Measurements from ENCODE around the gene EVI2B.
A peak's percentile ranks its signal among the peaks of the same experiment; 100 is the strongest.

EVI2B gene

GRCh38 chr17:31320791-31321190 is 6.9 kb upstream of the EVI2B start:
- H3K9ac ChIP-seq, result no peak overlapping the region
- no peaks in the 10 kb centered on the region for H3K27me3 ChIP-seq (ENCODE audit: insufficient read depth, low read depth)
- H3K4me1 ChIP-seq (ENCODE audit: low read depth, poor library complexity, severe bottlenecking), result peaks cover 9% of the 10 kb centered on the region
- no peak for TF ChIP-seq CTCF (conservative IDR thresholded peaks at IDR 0.05; ENCODE audit: low read depth, low read length)
- no peak overlapping the region for H3K4me3 ChIP-seq (IDR thresholded peaks at IDR 0.05; ENCODE audit: insufficient read depth, low read depth, low read length)
- no peak overlapping the region for H2AFZ ChIP-seq (ENCODE audit: low read depth)
- H3K79me2 ChIP-seq (ENCODE audit: insufficient read depth, low read depth), result no peaks in the 10 kb centered on the region
- H3K36me3 ChIP-seq (ENCODE audit: insufficient read depth), result no peaks in the 10 kb centered on the region
- H3K4me2 ChIP-seq, result no peak overlapping the region
- no peak overlapping the region for H3K27ac ChIP-seq
- no peaks in the 10 kb centered on the region for H4K20me1 ChIP-seq (ENCODE audit: insufficient read depth)

- Histone ChIP-seq H3K4me2 (no peak overlapping the region), H3K9ac (no peak overlapping the region)
Observed at GRCh38 chr17:31320241-31320640, 6.4 kb upstream of the EVI2B start.

GRCh38 chr17:31318851-31319661 is 5.2 kb upstream of the EVI2B start:
- no peak overlapping the region for H3K4me3 ChIP-seq (IDR thresholded peaks at IDR 0.05; ENCODE audit: insufficient read depth, low read depth, low read length)

More at GRCh38 chr17:31320241-31320640, 6.4 kb upstream of the EVI2B start:
- Histone ChIP-seq H3K4me3 (IDR thresholded peaks at IDR 0.05; ENCODE audit: insufficient read depth, low read depth, low read length) (no peak overlapping the region), H3K4me1 (ENCODE audit: low read depth, poor library complexity, severe bottlenecking) (peaks cover 9% of the 10 kb centered on the region), H3K27me3 (ENCODE audit: insufficient read depth, low read depth) (no peaks in the 10 kb centered on the region), H2AFZ (ENCODE audit: low read depth) (no peak overlapping the region), H4K20me1 (ENCODE audit: insufficient read depth) (no peaks in the 10 kb centered on the region), H3K27ac (no peak overlapping the region), H3K79me2 (ENCODE audit: insufficient read depth, low read depth) (no peaks in the 10 kb centered on the region), H3K36me3 (ENCODE audit: insufficient read depth) (no peaks in the 10 kb centered on the region)
- no peak for TF ChIP-seq CTCF (conservative IDR thresholded peaks at IDR 0.05; ENCODE audit: low read depth, low read length)

GRCh38 chr17:31318298-31318801 is 4.5 kb upstream of the EVI2B start:
- no peaks in the 10 kb centered on the region for H4K20me1 ChIP-seq (ENCODE audit: insufficient read depth)
- no peaks in the 10 kb centered on the region for H3K27me3 ChIP-seq (ENCODE audit: insufficient read depth, low read depth)
- peak overlapping the region; percentile 12 for H3K27ac ChIP-seq
- H3K4me2 ChIP-seq, result no peak overlapping the region; the same call in 1 of the 2 replicates
- H3K4me3 ChIP-seq (IDR thresholded peaks at IDR 0.05; ENCODE audit: insufficient read depth, low read depth, low read length), result no peak overlapping the region
- TF ChIP-seq CTCF (conservative IDR thresholded peaks at IDR 0.05; ENCODE audit: low read depth, low read length), result no peak
- no peaks in the 10 kb centered on the region for H3K79me2 ChIP-seq (ENCODE audit: insufficient read depth, low read depth)
- peaks cover 5% of the 10 kb centered on the region for H3K4me1 ChIP-seq (ENCODE audit: low read depth, poor library complexity, severe bottlenecking)
- H3K36me3 ChIP-seq (ENCODE audit: insufficient read depth), result no peaks in the 10 kb centered on the region
- no peak overlapping the region for H2AFZ ChIP-seq (ENCODE audit: low read depth)
- H3K9ac ChIP-seq, result no peak overlapping the region; the same call in 1 of the 2 replicates

More at GRCh38 chr17:31318851-31319661, 5.2 kb upstream of the EVI2B start:
- TF ChIP-seq CTCF (conservative IDR thresholded peaks at IDR 0.05; ENCODE audit: low read depth, low read length), result no peak
- no peak overlapping the region for H2AFZ ChIP-seq (ENCODE audit: low read depth)
- H3K79me2 ChIP-seq (ENCODE audit: insufficient read depth, low read depth), result no peaks in the 10 kb centered on the region
- H3K27me3 ChIP-seq (ENCODE audit: insufficient read depth, low read depth), result no peaks in the 10 kb centered on the region
- no peaks in the 10 kb centered on the region for H4K20me1 ChIP-seq (ENCODE audit: insufficient read depth)
- no peak overlapping the region for H3K4me2 ChIP-seq
- H3K27ac ChIP-seq, result peak overlapping the region; percentile 12
- H3K4me1 ChIP-seq (ENCODE audit: low read depth, poor library complexity, severe bottlenecking), result peaks cover 9% of the 10 kb centered on the region
- H3K9ac ChIP-seq, result no peak overlapping the region; the same call in 1 of the 2 replicates
- no peaks in the 10 kb centered on the region for H3K36me3 ChIP-seq (ENCODE audit: insufficient read depth)

Measured in KMS-11 (cell line).